SK-N-SH treated with all-trans-retinoic acid at 6 μM for 48 hours (cell line): ENCODE data around the gene CAP1.
A peak's percentile ranks its signal among the peaks of the same experiment; 100 is the strongest.

Experiments
- ATAC-seq: fragments of 200-7000 bp; cut with Tn5 transposase; 3 replicates; pipeline ENCODE4 v1.9.1; 2020; ENCODE audit warnings: mild to moderate bottlenecking, moderate library complexity
- ARNTL ChIP-seq: fragments of 450-650 bp; formaldehyde crosslinking; IDR thresholded peaks from 2 replicates; pipeline ENCODE4 v1.5.0; 2020; ENCODE audit warnings: low read depth, mild to moderate bottlenecking, moderate library complexity, borderline replicate concordance
- BACH2 ChIP-seq: fragments of 250-450 bp; sonication (Bioruptor Pico); IDR thresholded peaks from 2 replicates; pipeline ENCODE4 v1.9.0; 2021; ENCODE audit warnings: mild to moderate bottlenecking, borderline replicate concordance
- CSDC2 ChIP-seq: fragments of 250-450 bp; sonication (Bioruptor Pico); IDR thresholded peaks from 2 replicates; pipeline ENCODE4 v1.5.0; 2020; ENCODE audit warnings: mild to moderate bottlenecking, moderate library complexity
- CSRNP3 ChIP-seq: fragments of 250-450 bp; sonication (Bioruptor Pico); IDR thresholded peaks from 2 replicates; pipeline ENCODE4 v1.5.1; 2021; ENCODE audit warnings: mild to moderate bottlenecking, moderate library complexity
- ESRRG ChIP-seq: fragments of 250-450 bp; sonication (Bioruptor Pico); IDR thresholded peaks from 2 replicates; pipeline ENCODE4 v1.6.1; 2021; ENCODE audit warnings: mild to moderate bottlenecking
- GLIS3 ChIP-seq: fragments of 250-450 bp; sonication (Bioruptor Pico); IDR thresholded peaks from 2 replicates; pipeline ENCODE4 v1.5.0; 2020; ENCODE audit warnings: mild to moderate bottlenecking, moderate library complexity
- ISL1 ChIP-seq: fragments of 250-450 bp; sonication (Bioruptor Pico); IDR thresholded peaks from 2 replicates; pipeline ENCODE4 v2.1.2; 2022; ENCODE audit warnings: mild to moderate bottlenecking, moderate library complexity
- OSR1 ChIP-seq: fragments of 250-450 bp; sonication (Bioruptor Pico); IDR thresholded peaks from 2 replicates; pipeline ENCODE4 v1.8.0; 2022; ENCODE audit warnings: moderate library complexity, mild to moderate bottlenecking, inconsistent platforms
- POU6F1 ChIP-seq: fragments of 250-450 bp; sonication (Bioruptor Pico); IDR thresholded peaks from 2 replicates; pipeline ENCODE4 v1.8.0; 2021; ENCODE audit warnings: low read depth, mild to moderate bottlenecking, moderate library complexity, borderline replicate concordance
- PPARA ChIP-seq: fragments of 250-450 bp; sonication (Bioruptor Pico); IDR thresholded peaks from 2 replicates; pipeline ENCODE4 v1.5.0; 2020; ENCODE audit warnings: mild to moderate bottlenecking, borderline replicate concordance
- RARB ChIP-seq: fragments of 250-450 bp; sonication (Bioruptor Pico); IDR thresholded peaks from 2 replicates; pipeline ENCODE4 v1.8.0; 2021; ENCODE audit warnings: mild to moderate bottlenecking, moderate library complexity
- SNAI2 ChIP-seq: fragments of 250-450 bp; sonication (Bioruptor Pico); IDR thresholded peaks from 2 replicates; pipeline ENCODE4 v1.5.0; 2020; ENCODE audit warnings: mild to moderate bottlenecking, moderate library complexity
- TCF4 ChIP-seq: fragments of 250-450 bp; sonication (Bioruptor Pico); IDR thresholded peaks from 2 replicates; pipeline ENCODE4 v1.8.0; 2021; ENCODE audit warnings: mild to moderate bottlenecking, moderate library complexity, borderline replicate concordance
- TOX ChIP-seq: fragments of 250-450 bp; sonication (Bioruptor Pico); IDR thresholded peaks from 2 replicates; pipeline ENCODE4 v1.8.0; 2021; ENCODE audit warnings: mild to moderate bottlenecking, moderate library complexity, borderline replicate concordance
- ZC3H10 ChIP-seq: fragments of 250-450 bp; sonication (Bioruptor Pico); IDR thresholded peaks from 2 replicates; pipeline ENCODE4 v1.5.1; 2021; ENCODE audit warnings: mild to moderate bottlenecking, moderate library complexity
- ZFP3 ChIP-seq: fragments of 250-450 bp; sonication (Bioruptor Pico); IDR thresholded peaks from 2 replicates; pipeline ENCODE4 v1.5.0; 2020; ENCODE audit warnings: mild to moderate bottlenecking, moderate library complexity
- ZNF70 ChIP-seq: fragments of 450-650 bp; formaldehyde crosslinking; IDR thresholded peaks from 2 replicates; pipeline ENCODE4 v1.5.0; 2020; ENCODE audit warnings: mild to moderate bottlenecking, moderate library complexity
- ZNF8 ChIP-seq: fragments of 450-650 bp; formaldehyde crosslinking; IDR thresholded peaks from 2 replicates; pipeline ENCODE4 v1.5.0; 2020; ENCODE audit warnings: mild to moderate bottlenecking, moderate library complexity
- TF ChIP-seq, protein P1 (sequence below): fragments of 250-450 bp; sonication (Bioruptor Pico); IDR thresholded peaks from 2 replicates; pipeline ENCODE4 v1.8.0; 2020; ENCODE audit warnings: mild to moderate bottlenecking, moderate library complexity, borderline replicate concordance
- TF ChIP-seq, protein P2 (sequence below): fragments of 250-450 bp; sonication (Bioruptor Pico); IDR thresholded peaks from 2 replicates; pipeline ENCODE4 v1.5.0; 2020; ENCODE audit warnings: mild to moderate bottlenecking, moderate library complexity

CAP1 gene

DNA sequence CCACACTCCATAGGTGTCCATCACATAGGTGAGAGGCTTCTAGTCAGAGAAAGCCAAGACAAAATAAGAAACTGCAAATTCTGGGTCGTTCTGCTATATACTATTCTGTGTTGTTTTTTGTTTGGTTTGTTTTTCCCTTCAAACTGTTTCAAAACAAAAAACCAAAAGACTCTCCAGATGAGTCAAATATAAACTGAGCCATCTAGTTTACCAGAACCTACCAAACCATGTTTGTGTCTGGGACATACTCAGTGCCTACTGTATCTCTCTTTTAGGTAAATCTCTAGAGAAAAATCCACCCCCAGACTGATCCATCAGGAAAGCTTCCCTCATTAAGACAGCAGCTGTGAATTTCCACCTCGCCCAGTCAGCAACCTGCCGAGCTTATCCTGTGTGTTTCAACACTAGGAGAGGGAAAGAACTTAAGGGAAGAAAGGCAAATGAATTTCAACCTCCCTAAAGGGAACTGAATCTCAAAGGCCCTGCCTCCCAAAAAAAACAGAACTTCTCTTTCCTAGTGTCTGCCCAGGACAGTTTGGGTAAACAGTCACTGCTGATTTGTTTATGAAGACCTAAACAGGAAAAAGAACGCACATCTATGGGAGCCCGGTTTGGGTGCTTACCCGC is 39.4 kb downstream of the CAP1 start:
- ATAC-seq = no peak
- TF ChIP-seq CSDC2 (CRISPR knock-in tag) = no peak
- no peak for TF ChIP-seq ZFP3 (CRISPR knock-in tag)
- no peak for TF ChIP-seq BACH2 (CRISPR knock-in tag)
- no peak for TF ChIP-seq ARNTL
- TF ChIP-seq TCF4 (CRISPR knock-in tag) = no peak
- no peak for TF ChIP-seq ISL1 (CRISPR knock-in tag)
- no peak for TF ChIP-seq OSR1 (CRISPR knock-in tag)
- no peak for TF ChIP-seq GLIS3
- TF ChIP-seq CSRNP3 (CRISPR knock-in tag) = no peak

DNA sequence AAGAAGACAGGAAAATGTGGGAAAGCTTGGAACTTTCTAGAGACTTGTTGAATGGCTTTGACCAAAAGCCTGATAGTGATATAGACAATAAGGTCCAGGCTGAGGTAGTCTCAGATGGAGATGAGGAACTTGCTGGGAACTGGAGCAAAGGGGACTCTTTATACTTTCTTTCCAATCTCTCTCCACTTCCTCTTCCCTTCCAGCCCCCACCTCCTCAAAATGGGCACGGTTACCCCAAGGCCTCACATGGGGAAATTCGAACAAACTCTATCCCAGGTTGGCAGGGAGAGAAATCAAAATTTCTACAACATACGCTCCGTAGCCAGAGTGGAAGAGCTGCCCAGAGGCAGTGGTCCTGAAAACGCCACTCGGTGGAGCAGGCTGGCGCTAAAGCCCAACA is 41.3 kb downstream of the CAP1 start:
- ATAC-seq = no peak
- no peak for TF ChIP-seq TOX (CRISPR knock-in tag)
- no peak for TF ChIP-seq ZFP3 (CRISPR knock-in tag)
- TF ChIP-seq CSDC2 (CRISPR knock-in tag) = no peak
- no peak for TF ChIP-seq TCF4 (CRISPR knock-in tag)
- TF ChIP-seq GLIS3 = no peak
- TF ChIP-seq ESRRG (CRISPR knock-in tag) = no peak
- TF ChIP-seq ZNF70 (CRISPR knock-in tag) = no peak
- no peak for TF ChIP-seq ISL1 (CRISPR knock-in tag)
- TF ChIP-seq OSR1 (CRISPR knock-in tag) = no peak
- no peak for TF ChIP-seq ZC3H10 (CRISPR knock-in tag)
- TF ChIP-seq, protein P1, sequence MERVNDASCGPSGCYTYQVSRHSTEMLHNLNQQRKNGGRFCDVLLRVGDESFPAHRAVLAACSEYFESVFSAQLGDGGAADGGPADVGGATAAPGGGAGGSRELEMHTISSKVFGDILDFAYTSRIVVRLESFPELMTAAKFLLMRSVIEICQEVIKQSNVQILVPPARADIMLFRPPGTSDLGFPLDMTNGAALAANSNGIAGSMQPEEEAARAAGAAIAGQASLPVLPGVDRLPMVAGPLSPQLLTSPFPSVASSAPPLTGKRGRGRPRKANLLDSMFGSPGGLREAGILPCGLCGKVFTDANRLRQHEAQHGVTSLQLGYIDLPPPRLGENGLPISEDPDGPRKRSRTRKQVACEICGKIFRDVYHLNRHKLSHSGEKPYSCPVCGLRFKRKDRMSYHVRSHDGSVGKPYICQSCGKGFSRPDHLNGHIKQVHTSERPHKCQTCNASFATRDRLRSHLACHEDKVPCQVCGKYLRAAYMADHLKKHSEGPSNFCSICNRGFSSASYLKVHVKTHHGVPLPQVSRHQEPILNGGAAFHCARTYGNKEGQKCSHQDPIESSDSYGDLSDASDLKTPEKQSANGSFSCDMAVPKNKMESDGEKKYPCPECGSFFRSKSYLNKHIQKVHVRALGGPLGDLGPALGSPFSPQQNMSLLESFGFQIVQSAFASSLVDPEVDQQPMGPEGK = no peak
- no peak for TF ChIP-seq PPARA
- no peak for TF ChIP-seq BACH2 (CRISPR knock-in tag)
- no peak for TF ChIP-seq SNAI2 (CRISPR knock-in tag)
- TF ChIP-seq, all 23 proteins: peak for 0

DNA sequence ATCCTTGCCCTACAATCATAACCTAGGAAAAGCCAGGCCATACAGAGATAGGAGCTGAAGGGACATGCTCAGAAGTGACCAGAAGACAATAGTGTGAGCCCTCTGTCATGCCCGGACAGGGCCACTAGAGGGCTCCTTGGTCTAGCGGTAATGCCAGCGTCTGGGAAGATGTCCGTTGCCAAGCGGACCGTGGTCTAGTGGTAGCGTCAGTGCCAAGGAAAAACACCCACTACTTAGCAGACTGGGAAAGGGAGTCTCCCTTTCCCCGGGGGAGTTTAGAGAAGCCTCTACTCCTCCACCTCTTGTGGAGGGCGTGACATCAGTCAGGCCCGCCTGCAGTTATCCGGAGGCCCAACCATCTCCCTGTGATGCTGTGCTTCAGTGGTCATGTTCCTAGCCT is 44.2 kb downstream of the CAP1 start:
- peak; percentile 33; the same call in 1 of the 3 replicates for ATAC-seq

- ATAC-seq = peak; percentile 57; the same call in 2 of the 3 replicates
- no peak for TF ChIP-seq POU6F1 (CRISPR knock-in tag)
- no peak for TF ChIP-seq ZNF8 (CRISPR knock-in tag)
- TF ChIP-seq ZFP3 (CRISPR knock-in tag) = no peak
- TF ChIP-seq RARB (CRISPR knock-in tag) = no peak
- TF ChIP-seq, protein P2, sequence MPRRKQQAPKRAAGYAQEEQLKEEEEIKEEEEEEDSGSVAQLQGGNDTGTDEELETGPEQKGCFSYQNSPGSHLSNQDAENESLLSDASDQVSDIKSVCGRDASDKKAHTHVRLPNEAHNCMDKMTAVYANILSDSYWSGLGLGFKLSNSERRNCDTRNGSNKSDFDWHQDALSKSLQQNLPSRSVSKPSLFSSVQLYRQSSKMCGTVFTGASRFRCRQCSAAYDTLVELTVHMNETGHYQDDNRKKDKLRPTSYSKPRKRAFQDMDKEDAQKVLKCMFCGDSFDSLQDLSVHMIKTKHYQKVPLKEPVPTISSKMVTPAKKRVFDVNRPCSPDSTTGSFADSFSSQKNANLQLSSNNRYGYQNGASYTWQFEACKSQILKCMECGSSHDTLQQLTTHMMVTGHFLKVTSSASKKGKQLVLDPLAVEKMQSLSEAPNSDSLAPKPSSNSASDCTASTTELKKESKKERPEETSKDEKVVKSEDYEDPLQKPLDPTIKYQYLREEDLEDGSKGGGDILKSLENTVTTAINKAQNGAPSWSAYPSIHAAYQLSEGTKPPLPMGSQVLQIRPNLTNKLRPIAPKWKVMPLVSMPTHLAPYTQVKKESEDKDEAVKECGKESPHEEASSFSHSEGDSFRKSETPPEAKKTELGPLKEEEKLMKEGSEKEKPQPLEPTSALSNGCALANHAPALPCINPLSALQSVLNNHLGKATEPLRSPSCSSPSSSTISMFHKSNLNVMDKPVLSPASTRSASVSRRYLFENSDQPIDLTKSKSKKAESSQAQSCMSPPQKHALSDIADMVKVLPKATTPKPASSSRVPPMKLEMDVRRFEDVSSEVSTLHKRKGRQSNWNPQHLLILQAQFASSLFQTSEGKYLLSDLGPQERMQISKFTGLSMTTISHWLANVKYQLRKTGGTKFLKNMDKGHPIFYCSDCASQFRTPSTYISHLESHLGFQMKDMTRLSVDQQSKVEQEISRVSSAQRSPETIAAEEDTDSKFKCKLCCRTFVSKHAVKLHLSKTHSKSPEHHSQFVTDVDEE (CRISPR knock-in tag) = no peak
- no peak for TF ChIP-seq PPARA
- no peak for TF ChIP-seq ISL1 (CRISPR knock-in tag)
These were observed 50.3 kb downstream of the CAP1 start for GRCh38 chr1:40090652-40091355.
